HG03342 (cell line): ENCODE results near the gene CBARP.

Source experiments
- ATAC-seq: cut with Tn5 transposase; IDR thresholded peaks from one replicate; pipeline ENCODE4 v1.9.1; 2021; ENCODE audit warnings: mild to moderate bottlenecking, moderate library complexity; ENCODE audit not compliant: unreplicated experiment

CBARP gene

GRCh38 chr19:1229056-1229923, 8.5 kb downstream of the CBARP start:
- no peak for ATAC-seq

GRCh38 chr19:1228161-1228957, 9.4 kb downstream of the CBARP start:
- ATAC-seq = no peak

GRCh38 chr19:1227304-1228054, 10.3 kb downstream of the CBARP start:
- no peak for ATAC-seq

- ATAC-seq = no peak
Observed at GRCh38 chr19:1226522-1227303, 11.1 kb downstream of the CBARP start.

GRCh38 chr19:1226227-1226518, 11.6 kb downstream of the CBARP start:
- no peak for ATAC-seq

GRCh38 chr19:1225440-1226226, 12.2 kb downstream of the CBARP start:
- no peak for ATAC-seq

- ATAC-seq = no peak
Observed at GRCh38 chr19:1224847-1225246, 13.0 kb downstream of the CBARP start.

- ATAC-seq = no peak
Observed at GRCh38 chr19:1224047-1224825, 13.6 kb downstream of the CBARP start.

- ATAC-seq = no peak
Observed at GRCh38 chr19:1223018-1223855, 14.6 kb downstream of the CBARP start.

- no peak for ATAC-seq
Observed at GRCh38 chr19:1222394-1222793, 15.4 kb downstream of the CBARP start.

GRCh38 chr19:1221904-1222255, 15.9 kb downstream of the CBARP start:
- no peak for ATAC-seq

GRCh38 chr19:1220976-1221903, 16.6 kb downstream of the CBARP start:
- ATAC-seq = no peak

GRCh38 chr19:1220477-1220930, 17.3 kb downstream of the CBARP start:
- no peak for ATAC-seq

- ATAC-seq = no peak
Observed at GRCh38 chr19:1219786-1220476, 17.9 kb downstream of the CBARP start.

GRCh38 chr19:1218751-1219567, 18.8 kb downstream of the CBARP start:
- ATAC-seq = no peak

- ATAC-seq = no peak
Observed at GRCh38 chr19:1217366-1217765, 20.4 kb downstream of the CBARP start.
